Suprapubic skin (tissue), 4 donors: ENCODE measurements around the gene PRR16. TPM values are rescaled to one million over a fixed set of nuclear protein-coding genes. Genes with fewer than 3 reads are reported as not detected.

Source experiments
- DNase-seq, 2 donors: peaks; one replicate each; pipeline ENCODE4 v3.0.0-alpha.2; 2019; ENCODE audit warnings: low spot score in 2 of 2
- H3K27ac ChIP-seq: fragments of 200-600 bp; sonication (generic); one replicate; pipeline ENCODE4 v1.5.1; 2019
- H3K27me3 ChIP-seq: fragments of 200-600 bp; sonication (generic); one replicate; pipeline ENCODE4 v1.5.1; 2019
- H3K36me3 ChIP-seq: fragments of 200-600 bp; sonication (generic); one replicate; pipeline ENCODE4 v1.5.1; 2019
- H3K4me1 ChIP-seq: fragments of 200-600 bp; sonication (generic); one replicate; pipeline ENCODE4 v1.5.1; 2019
- H3K4me3 ChIP-seq: fragments of 200-600 bp; sonication (generic); one replicate; pipeline ENCODE4 v1.5.1; 2019; ENCODE audit warnings: mild to moderate bottlenecking
- H3K9me3 ChIP-seq: fragments of 200-600 bp; sonication (generic); one replicate; pipeline ENCODE4 v1.5.1; 2019
- EP300 ChIP-seq: sonication (generic); formaldehyde crosslinking; IDR thresholded peaks from one replicate; pipeline ENCODE4 v1.6.1; 2017; ENCODE audit warnings: antibody characterized with exemption
- POLR2A ChIP-seq, 2 donors: fragments of 450-650 bp; IDR thresholded peaks; one replicate each; pipeline ENCODE4 v1.6.1; 2017; ENCODE audit warnings: antibody characterized with exemption in 2 of 2, mild to moderate bottlenecking in 2 of 2, moderate library complexity in 2 of 2
- POLR2AphosphoS5 ChIP-seq, 3 donors: sonication (generic); formaldehyde crosslinking; IDR thresholded peaks; one replicate each; pipeline ENCODE4 v1.6.1; 2017; ENCODE audit warnings: antibody characterized with exemption in 3 of 3
- WGBS: methylation state at CpG from one replicate; pipeline ENCODE4 v1.1.5; 2018; 5-methylcytosine and 5-hydroxymethylcytosine counted together
- total RNA-seq, 4 donors: library from RNA; depleted of rRNA; stranded (reverse); fragments of >200 nt; gene quantifications; one replicate each; pipeline ENCODE4 v1.1.0, GENCODE V29; 2016
- TF ChIP-seq, protein P1 (sequence below), 2 donors: fragments of 200-600 bp in 1 of 2; fragments of 450-650 bp in 1 of 2; sonication (generic) in 1 of 2; IDR thresholded peaks; one replicate each; pipeline ENCODE4 v1.5.1; 2016 to 2019; ENCODE audit warnings: antibody characterized with exemption in 2 of 2, mild to moderate bottlenecking in 1 of 2, moderate library complexity in 1 of 2

Gene PRR16
- total RNA-seq, 4 donors from 2014 or later: 0.76 to 1.4 (median 1.0) TPM

DNA sequence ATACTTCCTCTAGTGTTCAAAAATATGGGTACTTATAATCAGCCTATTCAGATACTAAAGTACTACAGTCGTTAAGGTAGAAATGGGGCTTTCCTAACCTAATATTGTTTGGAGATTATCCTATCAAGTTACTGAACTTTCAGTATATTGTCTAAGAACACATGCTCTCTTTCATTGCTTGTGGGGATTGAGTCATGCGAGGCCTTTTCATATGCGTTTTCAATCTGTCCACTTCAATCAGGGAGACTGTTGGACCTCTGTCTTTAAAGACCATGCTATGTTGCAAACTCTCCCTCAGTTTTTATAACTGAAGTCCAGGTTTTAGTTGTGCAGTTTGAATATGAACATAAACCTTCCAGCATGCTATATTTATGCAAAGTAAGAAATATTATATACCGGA is 15.0 kb downstream of the PRR16 start:
- Histone ChIP-seq H3K4me3 (no peak overlapping the region), H3K9me3 (no peaks in the 10 kb centered on the region), H3K27ac (no peak overlapping the region), H3K4me1 (no peaks in the 10 kb centered on the region), H3K36me3 (no peaks in the 10 kb centered on the region), H3K27me3 (no peaks in the 10 kb centered on the region)
- no peak for TF ChIP-seq POLR2A (IDR thresholded peaks at IDR 0.05)
- TF ChIP-seq, protein P1, sequence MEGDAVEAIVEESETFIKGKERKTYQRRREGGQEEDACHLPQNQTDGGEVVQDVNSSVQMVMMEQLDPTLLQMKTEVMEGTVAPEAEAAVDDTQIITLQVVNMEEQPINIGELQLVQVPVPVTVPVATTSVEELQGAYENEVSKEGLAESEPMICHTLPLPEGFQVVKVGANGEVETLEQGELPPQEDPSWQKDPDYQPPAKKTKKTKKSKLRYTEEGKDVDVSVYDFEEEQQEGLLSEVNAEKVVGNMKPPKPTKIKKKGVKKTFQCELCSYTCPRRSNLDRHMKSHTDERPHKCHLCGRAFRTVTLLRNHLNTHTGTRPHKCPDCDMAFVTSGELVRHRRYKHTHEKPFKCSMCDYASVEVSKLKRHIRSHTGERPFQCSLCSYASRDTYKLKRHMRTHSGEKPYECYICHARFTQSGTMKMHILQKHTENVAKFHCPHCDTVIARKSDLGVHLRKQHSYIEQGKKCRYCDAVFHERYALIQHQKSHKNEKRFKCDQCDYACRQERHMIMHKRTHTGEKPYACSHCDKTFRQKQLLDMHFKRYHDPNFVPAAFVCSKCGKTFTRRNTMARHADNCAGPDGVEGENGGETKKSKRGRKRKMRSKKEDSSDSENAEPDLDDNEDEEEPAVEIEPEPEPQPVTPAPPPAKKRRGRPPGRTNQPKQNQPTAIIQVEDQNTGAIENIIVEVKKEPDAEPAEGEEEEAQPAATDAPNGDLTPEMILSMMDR (IDR thresholded peaks at IDR 0.05): no peak
- no peak for TF ChIP-seq EP300
- no peak for TF ChIP-seq POLR2AphosphoS5 (IDR thresholded peaks at IDR 0.05)
- no peak for DNase-seq
- 82% methylated on average over 4 of the region's 4 CpGs for WGBS

DNA sequence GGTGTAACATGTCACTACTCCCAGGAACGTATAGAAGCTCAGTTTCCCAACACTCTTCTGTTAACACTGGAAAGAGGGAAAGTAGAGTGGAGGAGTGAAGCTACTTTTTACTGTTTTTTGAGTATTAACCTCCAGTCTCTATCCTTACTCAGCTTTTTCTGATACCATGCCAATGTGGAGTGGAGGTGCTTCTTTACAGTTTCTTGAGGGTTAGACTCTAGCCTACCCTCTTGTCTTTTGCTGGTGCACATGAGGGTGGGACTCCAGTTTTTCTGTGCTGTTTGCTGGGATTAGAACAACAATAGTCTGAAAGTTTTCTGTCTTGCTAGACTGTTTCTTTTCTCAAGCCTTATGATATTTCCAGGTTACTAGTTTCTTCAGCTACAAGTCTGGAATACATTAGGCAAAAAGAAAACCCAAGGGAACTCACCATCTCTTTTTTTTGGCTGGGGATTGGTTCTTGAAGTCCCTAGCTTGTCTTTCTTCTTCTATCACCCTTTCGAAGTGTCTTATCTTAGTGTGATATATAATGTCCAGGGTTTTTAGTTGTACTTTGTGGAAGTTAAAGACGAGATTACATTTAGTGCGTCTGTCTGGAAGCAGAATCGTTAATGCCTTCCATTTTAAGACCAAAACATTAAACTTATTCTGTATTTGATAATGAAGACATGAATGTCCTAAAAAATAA is 35.9 kb downstream of the PRR16 start:
- Histone ChIP-seq H3K4me3 (no peak overlapping the region), H3K4me1 (no peaks in the 10 kb centered on the region), H3K9me3 (no peaks in the 10 kb centered on the region), H3K27me3 (no peaks in the 10 kb centered on the region), H3K27ac (no peak overlapping the region), H3K36me3 (no peaks in the 10 kb centered on the region)
- 78% methylated on average over 5 of the region's 5 CpGs for WGBS
- DNase-seq: no peak
- TF ChIP-seq POLR2A (IDR thresholded peaks at IDR 0.05): no peak
- no peak for TF ChIP-seq EP300
- TF ChIP-seq, protein P1 (IDR thresholded peaks at IDR 0.05): no peak
- no peak for TF ChIP-seq POLR2AphosphoS5 (IDR thresholded peaks at IDR 0.05)

DNA sequence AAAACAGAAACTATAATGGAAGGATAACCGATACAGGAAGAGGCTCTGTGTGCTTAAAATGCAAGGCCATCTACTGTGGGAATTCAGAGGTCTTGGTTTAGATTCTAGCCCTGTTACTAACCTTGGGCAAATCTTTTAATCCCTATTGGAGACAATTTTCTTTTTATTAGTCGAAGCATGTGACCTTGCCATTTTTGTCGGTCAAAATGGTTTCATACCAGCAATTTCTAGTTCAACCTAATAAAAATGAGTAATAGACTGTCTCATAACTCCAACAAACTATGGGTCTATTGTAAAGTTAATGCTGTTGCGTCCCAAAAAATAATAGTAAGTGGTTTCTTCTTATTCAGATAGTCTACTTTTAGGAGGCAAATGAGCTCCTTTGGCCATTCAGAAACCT is 38.4 kb downstream of the PRR16 start:
- no peaks in the 10 kb centered on the region for H3K36me3 ChIP-seq
- TF ChIP-seq POLR2A (IDR thresholded peaks at IDR 0.05) (no peak), EP300 (no peak), POLR2AphosphoS5 (IDR thresholded peaks at IDR 0.05) (no peak)
- TF ChIP-seq, protein P1 (IDR thresholded peaks at IDR 0.05): no peak
- no peak overlapping the region for H3K4me3 ChIP-seq
- no peak overlapping the region for H3K27ac ChIP-seq
- H3K4me1 ChIP-seq: no peaks in the 10 kb centered on the region
- 86% methylated on average over 4 of the region's 4 CpGs for WGBS
- no peaks in the 10 kb centered on the region for H3K9me3 ChIP-seq
- DNase-seq: no peak
- no peaks in the 10 kb centered on the region for H3K27me3 ChIP-seq

DNA sequence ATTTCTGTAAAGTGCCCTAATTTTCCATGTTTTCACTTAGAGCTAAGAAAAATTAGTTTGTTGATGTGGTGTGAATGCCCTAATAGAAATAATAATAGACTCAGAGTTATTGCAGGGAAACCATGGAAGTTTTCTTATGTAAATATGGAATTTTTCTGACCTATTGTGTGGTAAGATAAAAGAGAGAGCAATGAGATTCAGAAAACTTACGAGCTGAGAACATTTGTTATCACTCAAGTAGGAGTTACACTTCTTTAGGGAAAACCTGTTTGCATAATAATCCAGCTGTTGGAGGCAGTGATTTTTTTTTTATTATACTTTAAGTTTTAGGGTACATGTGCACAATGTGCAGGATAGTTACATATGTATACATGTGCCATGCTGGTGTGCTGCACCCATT is 39.2 kb downstream of the PRR16 start:
- DNase-seq: no peak
- Histone ChIP-seq H3K27ac (no peak overlapping the region), H3K36me3 (no peaks in the 10 kb centered on the region), H3K9me3 (no peaks in the 10 kb centered on the region), H3K4me1 (no peaks in the 10 kb centered on the region), H3K4me3 (no peak overlapping the region), H3K27me3 (no peaks in the 10 kb centered on the region)
- WGBS: 83% methylated on average over 1 of the region's 1 CpG
- TF ChIP-seq POLR2A (IDR thresholded peaks at IDR 0.05): no peak
- TF ChIP-seq, protein P1 (IDR thresholded peaks at IDR 0.05): no peak
- no peak for TF ChIP-seq EP300
- no peak for TF ChIP-seq POLR2AphosphoS5 (IDR thresholded peaks at IDR 0.05)

DNA sequence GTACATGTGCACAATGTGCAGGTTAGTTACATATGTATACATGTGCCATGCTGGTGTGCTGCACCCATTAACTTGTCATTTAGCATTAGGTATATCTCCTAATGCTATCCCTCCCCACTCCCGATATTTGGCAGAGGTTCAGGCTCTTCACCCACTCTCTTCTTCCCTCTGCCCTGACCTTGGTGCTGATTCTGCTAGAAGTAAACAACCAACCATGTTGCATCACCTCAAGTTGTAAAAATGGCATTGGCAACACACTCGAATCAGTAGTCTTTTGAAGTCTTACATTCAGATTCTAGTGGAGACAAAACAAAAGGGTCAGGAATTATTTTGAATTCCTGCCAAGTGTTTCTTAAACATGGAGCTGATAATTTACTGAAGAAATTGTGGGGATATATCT is 40.0 kb downstream of the PRR16 start:
- WGBS: 74% methylated on average over 2 of the region's 2 CpGs
- TF ChIP-seq, protein P1 (IDR thresholded peaks at IDR 0.05): no peak
- TF ChIP-seq EP300: no peak
- TF ChIP-seq POLR2A (IDR thresholded peaks at IDR 0.05): no peak
- TF ChIP-seq POLR2AphosphoS5 (IDR thresholded peaks at IDR 0.05): no peak
- Histone ChIP-seq H3K4me1 (no peaks in the 10 kb centered on the region), H3K4me3 (no peak overlapping the region), H3K27ac (no peak overlapping the region), H3K27me3 (no peaks in the 10 kb centered on the region), H3K9me3 (no peaks in the 10 kb centered on the region), H3K36me3 (no peaks in the 10 kb centered on the region)
- no peak for DNase-seq
